ENCODE data around the gene PDE1C. TPM values are rescaled to one million over a fixed set of nuclear protein-coding genes. Genes with fewer than 3 reads are reported as not detected.

Gene PDE1C
- total RNA-seq, 1 experiment from 2014 or later, result 14.1 TPM

DNA sequence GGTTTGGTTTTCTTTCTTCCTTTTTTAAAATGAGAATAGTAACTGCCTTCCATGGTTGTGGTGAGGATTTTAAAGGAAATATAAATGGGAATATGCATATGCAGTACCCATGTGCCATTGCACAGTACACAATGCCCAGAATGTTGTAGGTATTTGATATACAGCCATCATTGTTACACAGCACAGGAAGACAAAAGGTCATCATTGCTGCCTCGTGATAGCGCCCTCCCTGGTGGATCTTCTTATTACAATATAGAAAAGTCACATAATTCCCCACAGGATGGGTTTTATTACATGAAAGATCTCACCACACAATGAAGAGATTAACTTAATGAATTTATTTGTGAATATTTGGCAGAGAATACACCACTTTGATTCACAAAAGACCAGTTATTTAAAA, 306.7 kb downstream of the PDE1C start:
- no peaks in the 10 kb centered on the region for H3K9me3 ChIP-seq (ENCODE audit: low read length)
- H2AFZ ChIP-seq (ENCODE audit: low read length), result no peak overlapping the region
- CTCF ChIA-PET, result no interaction called here
- H3K79me2 ChIP-seq (ENCODE audit: low read length), result no peaks in the 10 kb centered on the region
- BruUV-seq (replicated peaks), result no TSS peak
- ATAC-seq, result no peak
- intact Hi-C loops (cut with micrococcal nuclease), result no loop called here
- H3K4me1 ChIP-seq (ENCODE audit: insufficient read depth, low read length), result no peaks in the 10 kb centered on the region
- no peak for DNase-seq
- POLR2A ChIA-PET (ENCODE audit: unreplicated experiment), result no interaction called here
- H3K27me3 ChIP-seq (ENCODE audit: low read length), result no peaks in the 10 kb centered on the region
- no peaks in the 10 kb centered on the region for H3F3A ChIP-seq (ENCODE audit: low read length, unreplicated experiment)
- TF ChIP-seq, protein P1, sequence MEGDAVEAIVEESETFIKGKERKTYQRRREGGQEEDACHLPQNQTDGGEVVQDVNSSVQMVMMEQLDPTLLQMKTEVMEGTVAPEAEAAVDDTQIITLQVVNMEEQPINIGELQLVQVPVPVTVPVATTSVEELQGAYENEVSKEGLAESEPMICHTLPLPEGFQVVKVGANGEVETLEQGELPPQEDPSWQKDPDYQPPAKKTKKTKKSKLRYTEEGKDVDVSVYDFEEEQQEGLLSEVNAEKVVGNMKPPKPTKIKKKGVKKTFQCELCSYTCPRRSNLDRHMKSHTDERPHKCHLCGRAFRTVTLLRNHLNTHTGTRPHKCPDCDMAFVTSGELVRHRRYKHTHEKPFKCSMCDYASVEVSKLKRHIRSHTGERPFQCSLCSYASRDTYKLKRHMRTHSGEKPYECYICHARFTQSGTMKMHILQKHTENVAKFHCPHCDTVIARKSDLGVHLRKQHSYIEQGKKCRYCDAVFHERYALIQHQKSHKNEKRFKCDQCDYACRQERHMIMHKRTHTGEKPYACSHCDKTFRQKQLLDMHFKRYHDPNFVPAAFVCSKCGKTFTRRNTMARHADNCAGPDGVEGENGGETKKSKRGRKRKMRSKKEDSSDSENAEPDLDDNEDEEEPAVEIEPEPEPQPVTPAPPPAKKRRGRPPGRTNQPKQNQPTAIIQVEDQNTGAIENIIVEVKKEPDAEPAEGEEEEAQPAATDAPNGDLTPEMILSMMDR (conservative IDR thresholded peaks at IDR 0.05; ENCODE audit: low read depth, low read length), result peak; percentile 52
- no peak for TF ChIP-seq EZH2 (IDR thresholded peaks at IDR 0.05; ENCODE audit: low read length, unreplicated experiment)
- H3K4me3 ChIP-seq (ENCODE audit: low read length), result no peak overlapping the region
- no peak overlapping the region for H3K9ac ChIP-seq (ENCODE audit: low read length)
- no peaks in the 10 kb centered on the region for H4K20me1 ChIP-seq (ENCODE audit: low read length)
- H3K9me2 ChIP-seq (replicated peaks; ENCODE audit: low read length), result no peaks in the 10 kb centered on the region
- H3K4me2 ChIP-seq (ENCODE audit: low read length), result no peak overlapping the region
- H3K27ac ChIP-seq (ENCODE audit: low read length), result no peak overlapping the region
- no peaks in the 10 kb centered on the region for H3K36me3 ChIP-seq (ENCODE audit: low read depth, low read length)

DNA sequence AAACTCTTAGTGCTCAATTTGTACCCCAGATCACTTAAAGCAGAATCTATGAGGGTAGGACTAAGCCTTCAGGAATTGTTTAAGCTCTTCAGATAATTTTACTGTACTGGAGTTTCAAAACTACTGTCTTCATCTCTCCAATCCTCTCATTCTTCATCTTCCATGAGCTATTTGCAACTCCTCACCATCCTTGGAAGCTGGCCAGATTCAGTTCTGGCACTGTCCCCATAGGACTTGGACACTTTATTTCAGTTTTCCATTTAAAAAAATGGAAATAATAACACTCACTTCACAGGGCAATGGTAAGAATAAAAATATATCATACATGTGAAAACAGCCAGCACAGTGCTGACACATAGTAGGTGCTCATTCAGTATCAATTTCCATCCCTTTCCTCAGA, 308.6 kb downstream of the PDE1C start:
- no peaks in the 10 kb centered on the region for H3K79me2 ChIP-seq (ENCODE audit: low read length)
- TF ChIP-seq, protein P1 (conservative IDR thresholded peaks at IDR 0.05; ENCODE audit: low read depth, low read length), result no peak
- TF ChIP-seq EZH2phosphoT487 (IDR thresholded peaks at IDR 0.05; ENCODE audit: borderline replicate concordance, low read length) (no peak), EZH2 (IDR thresholded peaks at IDR 0.05; ENCODE audit: low read length, unreplicated experiment) (no peak)
- DNase-seq (no peak), ATAC-seq (no peak)
- no peak overlapping the region for H3K4me2 ChIP-seq (ENCODE audit: low read length)
- intact Hi-C loops (cut with micrococcal nuclease), result no loop called here
- POLR2A ChIA-PET (ENCODE audit: unreplicated experiment), result no interaction called here
- H3K4me3 ChIP-seq (ENCODE audit: low read length), result no peak overlapping the region
- no peaks in the 10 kb centered on the region for H3K4me1 ChIP-seq (ENCODE audit: insufficient read depth, low read length)
- H3K9me2 ChIP-seq (replicated peaks; ENCODE audit: low read length), result no peaks in the 10 kb centered on the region
- H3K36me3 ChIP-seq (ENCODE audit: low read depth, low read length), result no peaks in the 10 kb centered on the region
- CTCF ChIA-PET, result no interaction called here
- no peak overlapping the region for H3K9ac ChIP-seq (ENCODE audit: low read length)
- no peaks in the 10 kb centered on the region for H3K9me3 ChIP-seq (ENCODE audit: low read length)
- no peaks in the 10 kb centered on the region for H3K27me3 ChIP-seq (ENCODE audit: low read length)
- no peaks in the 10 kb centered on the region for H4K20me1 ChIP-seq (ENCODE audit: low read length)
- H2AFZ ChIP-seq (ENCODE audit: low read length), result no peak overlapping the region
- no TSS peak for BruUV-seq (replicated peaks)
- H3F3A ChIP-seq (ENCODE audit: low read length, unreplicated experiment), result no peaks in the 10 kb centered on the region
- no peak overlapping the region for H3K27ac ChIP-seq (ENCODE audit: low read length)

DNA sequence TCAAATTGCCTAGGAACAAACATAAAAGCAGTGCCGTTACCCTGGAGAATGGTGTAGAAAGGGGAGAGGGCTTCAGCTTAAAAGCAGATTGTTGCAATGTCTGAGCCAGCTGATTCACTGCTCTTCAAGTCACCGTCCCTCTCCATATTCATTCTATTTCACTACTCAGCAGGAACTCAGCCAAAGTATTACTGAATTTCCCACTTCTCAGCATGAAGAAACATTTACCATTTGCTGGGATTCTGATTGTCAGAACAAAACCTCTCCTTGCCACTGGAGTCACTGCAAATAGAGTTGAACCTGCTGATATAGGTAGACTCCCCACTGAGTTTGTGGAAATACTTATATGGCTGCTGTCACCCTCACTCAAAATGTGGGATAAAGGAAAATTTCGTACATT, 311.5 kb downstream of the PDE1C start:
- ATAC-seq (no peak), DNase-seq (no peak)
- Histone ChIP-seq H3F3A (ENCODE audit: low read length, unreplicated experiment) (no peaks in the 10 kb centered on the region), H3K4me1 (ENCODE audit: insufficient read depth, low read length) (no peaks in the 10 kb centered on the region), H3K9me3 (ENCODE audit: low read length) (no peaks in the 10 kb centered on the region), H3K27ac (ENCODE audit: low read length) (no peak overlapping the region), H3K4me2 (ENCODE audit: low read length) (no peak overlapping the region), H3K9me2 (replicated peaks; ENCODE audit: low read length) (no peaks in the 10 kb centered on the region), H2AFZ (ENCODE audit: low read length) (no peak overlapping the region), H3K9ac (ENCODE audit: low read length) (no peak overlapping the region), H4K20me1 (ENCODE audit: low read length) (no peaks in the 10 kb centered on the region), H3K27me3 (ENCODE audit: low read length) (no peaks in the 10 kb centered on the region), H3K36me3 (ENCODE audit: low read depth, low read length) (no peaks in the 10 kb centered on the region), H3K79me2 (ENCODE audit: low read length) (no peaks in the 10 kb centered on the region), H3K4me3 (ENCODE audit: low read length) (no peak overlapping the region)
- no peak for TF ChIP-seq EZH2phosphoT487 (IDR thresholded peaks at IDR 0.05; ENCODE audit: borderline replicate concordance, low read length)
- TF ChIP-seq EZH2 (IDR thresholded peaks at IDR 0.05; ENCODE audit: low read length, unreplicated experiment), result no peak
- TF ChIP-seq, protein P1 (conservative IDR thresholded peaks at IDR 0.05; ENCODE audit: low read depth, low read length), result no peak
- CTCF ChIA-PET, result no interaction called here
- BruUV-seq (replicated peaks), result no TSS peak
- POLR2A ChIA-PET (ENCODE audit: unreplicated experiment), result no interaction called here
- intact Hi-C loops (cut with micrococcal nuclease), result no loop called here
